NT2/D1 (cell line): ENCODE data around the gene DIPK1C.
A peak's percentile ranks its signal among the peaks of the same experiment; 100 is the strongest.

ENCODE experiments used
- DNase-seq: peaks from one replicate; pipeline ENCODE4 v3.0.0-alpha.2; 2011; ENCODE audit warnings: low read depth, low spot score
- H3K27me3 ChIP-seq: 2 replicates; pipeline ENCODE4 v1.6.0; 2011; ENCODE audit warnings: mild to moderate bottlenecking; ENCODE audit not compliant: insufficient read length, insufficient read depth
- H3K36me3 ChIP-seq: 2 replicates; pipeline ENCODE4 v1.6.1; 2011; ENCODE audit warnings: mild to moderate bottlenecking, low read length, mixed read lengths; ENCODE audit not compliant: insufficient read depth, insufficient read length
- H3K4me1 ChIP-seq: 2 replicates; pipeline ENCODE4 v1.5.1; 2011; ENCODE audit not compliant: insufficient read depth, insufficient read length
- H3K4me3 ChIP-seq: 2 replicates; pipeline ENCODE4 v1.5.1; 2011; ENCODE audit warnings: low read depth; ENCODE audit not compliant: insufficient read length
- H3K9ac ChIP-seq: 2 replicates; pipeline ENCODE4 v1.6.0; 2011; ENCODE audit warnings: low read depth; ENCODE audit not compliant: insufficient read length
- H3K9me3 ChIP-seq: 2 replicates; pipeline ENCODE4 v1.5.1; 2011; ENCODE audit warnings: mild to moderate bottlenecking, low read length; ENCODE audit not compliant: insufficient read depth
- SUZ12 ChIP-seq: IDR thresholded peaks from 2 replicates; pipeline ENCODE4 v1.6.1; 2011; ENCODE audit not compliant: insufficient read length, insufficient read depth; ENCODE audit errors: extremely low read depth
- YY1 ChIP-seq: IDR thresholded peaks from 2 replicates; pipeline ENCODE4 v1.6.1; 2011; ENCODE audit not compliant: insufficient read length, insufficient read depth
- ZNF274 ChIP-seq: IDR thresholded peaks from 2 replicates; pipeline ENCODE4 v1.6.1; 2011; ENCODE audit warnings: mild to moderate bottlenecking, low read depth, low read length

DIPK1C gene

GRCh38 chr18:74494514-74494913, 37.4 kb upstream of the DIPK1C start:
- no peak for DNase-seq
- H3K36me3 ChIP-seq: peaks cover 19% of the 10 kb centered on the region
- no peak overlapping the region for H3K4me3 ChIP-seq
- H3K27me3 ChIP-seq: no peaks in the 10 kb centered on the region
- H3K9me3 ChIP-seq: peaks cover 3% of the 10 kb centered on the region; the same call in 1 of the 2 replicates
- H3K9ac ChIP-seq: no peak overlapping the region
- TF ChIP-seq SUZ12: no peak
- no peak for TF ChIP-seq YY1
- TF ChIP-seq ZNF274: no peak
- H3K4me1 ChIP-seq: peaks cover 2% of the 10 kb centered on the region

DNA sequence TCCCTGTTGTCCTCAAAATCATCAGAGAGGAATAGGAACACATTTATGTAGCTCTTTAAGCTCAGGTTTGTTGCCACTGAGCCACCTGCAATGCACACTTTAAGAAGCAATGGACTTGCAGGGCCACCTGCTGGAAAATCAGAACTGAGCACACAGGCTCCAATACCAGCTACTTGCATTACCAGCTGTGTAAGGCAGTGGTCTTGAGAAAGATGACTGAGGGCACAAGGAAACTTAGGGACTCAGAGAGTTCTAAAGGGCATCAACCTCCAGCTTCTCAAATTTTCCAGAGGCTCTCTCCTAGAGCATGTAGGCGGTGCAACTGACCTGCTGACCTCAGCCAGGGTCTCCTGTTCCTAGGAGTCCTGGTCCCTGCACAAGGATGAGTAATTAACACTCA, 36.6 kb upstream of the DIPK1C start:
- Histone ChIP-seq H3K9ac (peak overlapping the region; percentile 6), H3K9me3 (peaks cover 3% of the 10 kb centered on the region; the same call in 1 of the 2 replicates), H3K4me1 (peaks cover 2% of the 10 kb centered on the region), H3K36me3 (peaks cover 14% of the 10 kb centered on the region), H3K4me3 (no peak overlapping the region), H3K27me3 (no peaks in the 10 kb centered on the region)
- TF ChIP-seq ZNF274: no peak
- no peak for TF ChIP-seq YY1
- TF ChIP-seq SUZ12: no peak
- no peak for DNase-seq

- H3K9me3 ChIP-seq: peaks cover 3% of the 10 kb centered on the region; the same call in 1 of the 2 replicates
- no peaks in the 10 kb centered on the region for H3K27me3 ChIP-seq
- H3K4me1 ChIP-seq: peaks cover 2% of the 10 kb centered on the region
- H3K36me3 ChIP-seq: peaks cover 1% of the 10 kb centered on the region
- no peak for DNase-seq
- no peak overlapping the region for H3K4me3 ChIP-seq
- H3K9ac ChIP-seq: no peak overlapping the region
- TF ChIP-seq SUZ12 (no peak), YY1 (no peak), ZNF274 (no peak)
Measured at GRCh38 chr18:74492259-74492658, 35.2 kb upstream of the DIPK1C start.

DNA sequence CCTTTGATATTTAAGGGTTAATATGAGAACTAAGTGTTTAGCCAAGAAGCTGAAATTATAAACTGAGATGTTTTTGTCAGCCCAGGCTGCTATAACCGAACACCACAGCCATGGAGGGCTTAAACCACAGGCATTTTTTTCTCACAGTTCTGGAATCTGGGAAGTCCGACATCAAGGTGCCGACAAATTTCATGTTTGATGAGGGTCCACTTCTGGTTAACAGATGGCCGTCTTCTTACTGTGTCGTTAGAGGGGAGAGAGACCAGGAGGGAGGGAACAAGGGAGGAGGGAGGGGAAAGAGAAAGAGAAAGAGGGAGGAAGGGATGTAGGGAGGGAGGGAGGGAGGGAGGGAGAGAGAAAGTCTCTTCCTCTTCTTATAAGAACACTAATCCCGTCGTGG, 32.6 kb upstream of the DIPK1C start:
- no peak for DNase-seq
- Histone ChIP-seq H3K9me3 (peaks cover 3% of the 10 kb centered on the region; the same call in 1 of the 2 replicates), H3K4me1 (no peaks in the 10 kb centered on the region), H3K4me3 (no peak overlapping the region), H3K27me3 (no peaks in the 10 kb centered on the region), H3K9ac (no peak overlapping the region), H3K36me3 (no peaks in the 10 kb centered on the region)
- TF ChIP-seq ZNF274 (no peak), SUZ12 (no peak), YY1 (no peak)

DNA sequence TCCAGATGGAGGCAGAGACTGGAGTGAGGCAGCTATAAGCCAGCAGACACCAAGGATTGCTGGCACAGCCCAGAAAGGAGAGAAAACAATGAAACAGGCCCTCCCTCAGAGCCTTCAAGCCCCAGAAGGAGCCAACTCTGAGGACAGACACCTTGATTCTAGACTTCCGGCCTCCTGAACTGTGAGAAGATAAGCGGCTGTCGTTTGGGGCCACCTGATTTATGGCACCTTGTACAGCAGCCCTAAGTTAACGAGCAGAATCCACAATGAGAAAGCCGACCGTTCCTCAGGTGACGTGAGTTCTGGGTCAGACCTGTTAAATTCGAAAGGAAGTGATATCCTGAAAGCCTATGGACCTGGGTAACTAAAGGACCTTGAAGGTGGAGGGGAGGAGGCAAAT, 31.8 kb upstream of the DIPK1C start:
- TF ChIP-seq YY1 (no peak), ZNF274 (no peak)
- Histone ChIP-seq H3K9ac (no peak overlapping the region), H3K9me3 (peaks cover 3% of the 10 kb centered on the region; the same call in 1 of the 2 replicates), H3K4me3 (no peak overlapping the region), H3K36me3 (no peaks in the 10 kb centered on the region), H3K27me3 (no peaks in the 10 kb centered on the region), H3K4me1 (no peaks in the 10 kb centered on the region)
- DNase-seq: no peak

DNA sequence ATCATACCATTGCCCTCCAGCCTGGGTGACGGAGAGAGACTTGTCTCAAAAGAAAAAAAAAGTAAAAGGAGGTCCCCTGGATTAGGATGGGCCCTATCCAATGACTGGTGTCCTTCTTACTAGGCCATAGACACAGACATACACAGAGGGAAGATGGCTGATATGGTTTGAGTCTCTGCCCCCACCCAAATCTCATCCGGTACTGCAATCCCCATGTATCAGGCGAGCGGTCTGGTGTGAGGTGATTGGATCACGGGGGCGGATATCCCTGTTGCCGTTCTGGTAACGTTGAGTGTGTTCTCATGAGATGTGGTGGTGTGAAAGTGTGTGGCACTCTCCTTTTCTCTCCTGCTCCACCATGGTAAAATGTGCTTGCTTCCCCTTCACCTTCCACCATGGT, 31.2 kb upstream of the DIPK1C start:
- no peak overlapping the region for H3K9ac ChIP-seq
- peaks cover 3% of the 10 kb centered on the region; the same call in 1 of the 2 replicates for H3K9me3 ChIP-seq
- no peaks in the 10 kb centered on the region for H3K4me1 ChIP-seq
- no peak for TF ChIP-seq SUZ12
- no peak for TF ChIP-seq ZNF274
- TF ChIP-seq YY1: no peak
- H3K36me3 ChIP-seq: no peaks in the 10 kb centered on the region
- H3K27me3 ChIP-seq: no peaks in the 10 kb centered on the region
- no peak overlapping the region for H3K4me3 ChIP-seq
- no peak for DNase-seq

- no peak for TF ChIP-seq SUZ12
- no peak for TF ChIP-seq YY1
- TF ChIP-seq ZNF274: no peak
- Histone ChIP-seq H3K4me1 (no peaks in the 10 kb centered on the region), H3K9ac (no peak overlapping the region), H3K36me3 (no peaks in the 10 kb centered on the region), H3K9me3 (no peaks in the 10 kb centered on the region), H3K27me3 (no peaks in the 10 kb centered on the region), H3K4me3 (no peak overlapping the region)
- no peak for DNase-seq
Measured at GRCh38 chr18:74486119-74486849, 29.2 kb upstream of the DIPK1C start.

DNA sequence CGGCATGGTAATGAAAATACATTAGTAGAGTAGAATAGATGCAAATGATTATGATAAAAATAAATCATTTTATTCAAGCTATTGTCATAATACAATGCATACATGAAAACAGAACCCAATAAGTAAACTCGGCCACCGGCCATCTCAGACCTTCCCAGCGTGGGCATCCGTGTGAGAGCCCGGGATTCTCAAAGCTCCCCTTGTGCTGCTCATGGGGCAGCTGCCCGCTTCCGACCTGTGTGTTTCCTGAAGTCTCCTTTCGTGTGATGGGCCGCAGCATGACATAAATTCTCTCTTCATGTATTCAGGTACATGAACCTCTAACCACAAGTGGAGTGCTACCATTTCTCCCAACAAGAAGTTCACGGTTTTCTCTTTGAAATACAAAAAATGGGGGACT, 25.6 kb upstream of the DIPK1C start:
- H3K9me3 ChIP-seq: no peaks in the 10 kb centered on the region
- no peak for DNase-seq
- TF ChIP-seq SUZ12 (no peak), ZNF274 (no peak), YY1 (no peak)
- H3K9ac ChIP-seq: no peak overlapping the region
- H3K4me1 ChIP-seq: no peaks in the 10 kb centered on the region
- no peaks in the 10 kb centered on the region for H3K36me3 ChIP-seq
- no peaks in the 10 kb centered on the region for H3K27me3 ChIP-seq
- H3K4me3 ChIP-seq: no peak overlapping the region
